ENCODE data around the gene OSBPL8. TPM values are rescaled to one million over a fixed set of nuclear protein-coding genes. Genes with fewer than 3 reads are reported as not detected.

Gene OSBPL8
- total and polyA plus RNA-seq, 2 of the 8 experiments (the other 6 are each of a cell fraction or from before 2014, with no cell fraction given): 10.9 to 81.1 TPM

DNA sequence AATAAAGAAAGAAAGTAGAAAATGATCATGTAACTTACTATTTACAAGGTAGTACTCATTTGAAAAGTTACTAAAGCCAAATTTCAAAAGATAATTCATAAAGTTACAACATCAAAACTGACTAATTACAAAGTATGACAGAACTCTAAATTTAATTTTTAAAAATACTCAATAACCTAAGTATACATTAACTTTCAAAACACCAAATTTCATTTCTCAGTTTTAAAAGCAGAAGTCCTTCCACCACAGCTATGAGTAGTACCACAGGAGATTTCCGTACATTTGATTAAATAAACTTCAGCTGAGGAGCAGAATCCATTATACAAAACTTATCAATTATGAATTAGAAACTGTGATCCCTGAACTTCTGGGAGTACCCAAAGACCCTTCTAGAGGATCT is 110.6 kb downstream of the OSBPL8 start:
- FAIRE-seq (no peak), DNase-seq (ENCODE audit: low read depth in 1 of 2, low spot score in 2 of 2) (no peak)
- Histone ChIP-seq H4K20me1 (replicated peaks in 1 of 2; ENCODE audit: control insufficient read depth in 1 of 2, insufficient read depth in 2 of 2, low read length in 2 of 2) (no peaks in the 10 kb centered on the region), H3K79me2 (ENCODE audit: control insufficient read depth in 1 of 2, insufficient read depth in 2 of 2, low read length in 2 of 2) (peaks cover 0 to 12% of the 10 kb centered on the region in 2 experiments; a peak in 2 of 4 replicates), H2BK12ac (ENCODE audit: low read depth, low read length) (no peak overlapping the region), H3K27me3 (replicated peaks in 1 of 4; ENCODE audit: control insufficient read depth in 3 of 4, extremely low read depth in 1 of 4, insufficient read depth in 3 of 4, low read length in 3 of 4) (no peaks in the 10 kb centered on the region), H3K56ac (replicated peaks; ENCODE audit: insufficient read length, low read depth, low read length) (no peak overlapping the region), H4K8ac (ENCODE audit: extremely low read depth, insufficient read depth, low read length) (no peak overlapping the region), H3K4ac (replicated peaks; ENCODE audit: insufficient read length, low read depth, low read length) (no peak overlapping the region), H2BK15ac (ENCODE audit: low read length) (no peak overlapping the region), H2BK5ac (ENCODE audit: low read depth, low read length) (no peak overlapping the region), H3K79me1 (ENCODE audit: low read depth, low read length) (no peaks in the 10 kb centered on the region), H3K23me2 (ENCODE audit: low read depth, low read length) (no peaks in the 10 kb centered on the region), H3K14ac (ENCODE audit: insufficient read length) (no peak overlapping the region), H3K23ac (ENCODE audit: insufficient read length) (no peak overlapping the region), H3K4me2 (ENCODE audit: insufficient read depth in 1 of 2, low read depth in 2 of 2, low read length in 2 of 2) (no peak overlapping the region), H2AFZ (ENCODE audit: low read length) (no peak overlapping the region), H2BK20ac (ENCODE audit: low read length) (no peak overlapping the region), H3K27ac (ENCODE audit: low read depth, low read length) (no peak overlapping the region), H4K91ac (replicated peaks; ENCODE audit: insufficient read length, low read length) (no peak overlapping the region), H3K4me3 (ENCODE audit: extremely low read depth in 1 of 4, insufficient read depth in 2 of 4, low read depth in 3 of 4, low read length in 4 of 4) (no peak overlapping the region), H3K9ac (replicated peaks in 1 of 4; ENCODE audit: extremely low read depth in 1 of 4, low read depth in 3 of 4, low read length in 3 of 4) (no peak overlapping the region), H3K4me1 (replicated peaks in 1 of 4; ENCODE audit: control insufficient read depth in 3 of 4, insufficient read depth in 4 of 4, low read length in 3 of 4) (no peaks in the 10 kb centered on the region), H3K36me3 (ENCODE audit: control insufficient read depth in 2 of 4, insufficient read depth in 4 of 4, low read length in 3 of 4) (peaks cover 0 to 7% (median 0%) of the 10 kb centered on the region in 4 experiments; a peak in 1 of 8 replicates), H2AK5ac (ENCODE audit: low read depth, low read length) (no peak overlapping the region), H3K18ac (ENCODE audit: extremely low read depth, low read length) (no peak overlapping the region), H4K5ac (ENCODE audit: insufficient read length, low read depth, low read length) (no peak overlapping the region), H3K9me3 (ENCODE audit: insufficient read depth in 2 of 2, low read depth in 1 of 2, low read length in 1 of 2) (no peaks in the 10 kb centered on the region), H2BK120ac (replicated peaks; ENCODE audit: low read depth, low read length) (no peak overlapping the region)
- 100% methylated on average over 1 of the region's 1 CpG; no CpG with 5 or more reads in 1 of the 2 experiments for WGBS, 2 experiments (ENCODE audit: extremely low coverage in 1 of 2, insufficient coverage in 1 of 2, insufficient read length in 1 of 2, insufficient replicate concordance in 2 of 2, low coverage in 1 of 2, low lambda C conversion rate in 2 of 2, missing lambda C conversion rate in 1 of 2)
- CTCF ChIA-PET (ENCODE audit: partially characterized antibody): no interaction called here
- POLR2A ChIA-PET (ENCODE audit: partially characterized antibody): no interaction called here
- TF ChIP-seq RFX5 (IDR thresholded peaks at IDR 0.05; ENCODE audit: borderline replicate concordance, low read depth, low read length) (no peak), NRF1 (IDR thresholded peaks at IDR 0.05; ENCODE audit: low read depth, low read length) (no peak), YY1 (IDR thresholded peaks at IDR 0.05; ENCODE audit: low read depth, low read length) (no peak), BCL11A (IDR thresholded peaks at IDR 0.05; ENCODE audit: low read depth in 2 of 2, low read length in 2 of 2) (no peak), SP1 (IDR thresholded peaks at IDR 0.05; ENCODE audit: low read depth, low read length) (no peak), KDM5A (IDR thresholded peaks at IDR 0.05; ENCODE audit: low read length) (no peak), EZH2 (IDR thresholded peaks at IDR 0.05; ENCODE audit: low read depth, low read length, severe bottlenecking) (no peak), ATF3 (IDR thresholded peaks at IDR 0.05; ENCODE audit: insufficient read depth, low read depth, low read length) (no peak), CHD2 (IDR thresholded peaks at IDR 0.05; ENCODE audit: low read length) (no peak), PHF8 (conservative IDR thresholded peaks at IDR 0.05; ENCODE audit: low read depth, low read length) (no peak)
- TF ChIP-seq, protein P1, sequence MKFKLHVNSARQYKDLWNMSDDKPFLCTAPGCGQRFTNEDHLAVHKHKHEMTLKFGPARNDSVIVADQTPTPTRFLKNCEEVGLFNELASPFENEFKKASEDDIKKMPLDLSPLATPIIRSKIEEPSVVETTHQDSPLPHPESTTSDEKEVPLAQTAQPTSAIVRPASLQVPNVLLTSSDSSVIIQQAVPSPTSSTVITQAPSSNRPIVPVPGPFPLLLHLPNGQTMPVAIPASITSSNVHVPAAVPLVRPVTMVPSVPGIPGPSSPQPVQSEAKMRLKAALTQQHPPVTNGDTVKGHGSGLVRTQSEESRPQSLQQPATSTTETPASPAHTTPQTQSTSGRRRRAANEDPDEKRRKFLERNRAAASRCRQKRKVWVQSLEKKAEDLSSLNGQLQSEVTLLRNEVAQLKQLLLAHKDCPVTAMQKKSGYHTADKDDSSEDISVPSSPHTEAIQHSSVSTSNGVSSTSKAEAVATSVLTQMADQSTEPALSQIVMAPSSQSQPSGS (IDR thresholded peaks at IDR 0.05; ENCODE audit: low read length): no peak
- TF ChIP-seq, protein P2, sequence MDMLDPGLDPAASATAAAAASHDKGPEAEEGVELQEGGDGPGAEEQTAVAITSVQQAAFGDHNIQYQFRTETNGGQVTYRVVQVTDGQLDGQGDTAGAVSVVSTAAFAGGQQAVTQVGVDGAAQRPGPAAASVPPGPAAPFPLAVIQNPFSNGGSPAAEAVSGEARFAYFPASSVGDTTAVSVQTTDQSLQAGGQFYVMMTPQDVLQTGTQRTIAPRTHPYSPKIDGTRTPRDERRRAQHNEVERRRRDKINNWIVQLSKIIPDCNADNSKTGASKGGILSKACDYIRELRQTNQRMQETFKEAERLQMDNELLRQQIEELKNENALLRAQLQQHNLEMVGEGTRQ (IDR thresholded peaks at IDR 0.05; ENCODE audit: low read length): no peak

Data from H1 (cell line).